Mesothelial cell of epicardium (in vitro differentiated cells): ENCODE results near the gene SRP9. TPM values are rescaled to one million over a fixed set of nuclear protein-coding genes. Genes with fewer than 3 reads are reported as not detected.

Source experiments
- DNase-seq, 2 experiments: peaks; one replicate each; pipeline ENCODE4 v3.0.0; 2021; ENCODE audit warnings: low spot score in 2 of 2; ENCODE audit not compliant: unreplicated experiment in 2 of 2
- H3K27ac Mint-ChIP-seq: 2 replicates; pipeline ENCODE4 v1.8.0; 2021; ENCODE audit warnings: mixed read lengths
- H3K27me3 Mint-ChIP-seq: 2 replicates; pipeline ENCODE4 v1.8.0; 2021; ENCODE audit warnings: low read depth, mixed read lengths
- H3K36me3 Mint-ChIP-seq: 2 replicates; pipeline ENCODE4 v1.8.0; 2021; ENCODE audit warnings: mixed read lengths
- H3K4me1 Mint-ChIP-seq: 2 replicates; pipeline ENCODE4 v1.8.0; 2021; ENCODE audit warnings: mixed read lengths
- H3K4me3 Mint-ChIP-seq: 2 replicates; pipeline ENCODE4 v1.8.0; 2021; ENCODE audit warnings: mild to moderate bottlenecking, moderate library complexity, mixed read lengths
- H3K9me3 Mint-ChIP-seq: 2 replicates; pipeline ENCODE4 v1.8.0; 2021; ENCODE audit warnings: mixed read lengths
- CTCF ChIP-seq: fragments of 200-600 bp; sonication (generic); IDR thresholded peaks from one replicate; pipeline ENCODE4 v1.5.0; 2021; ENCODE audit warnings: antibody characterized with exemption; ENCODE audit not compliant: unreplicated experiment
- total RNA-seq: library from RNA; stranded (reverse); gene quantifications from 3 replicates; pipeline ENCODE4 v1.2.1, GENCODE V29; 2021

SRP9 gene
- total RNA-seq, 1 donor from 2014 or later = 251 TPM

- H3K4me3 Mint-ChIP-seq = no peak overlapping the region
These were observed 10.5 kb upstream of the SRP9 start for GRCh38 chr1:225766967-225767633.

GRCh38 chr1:225767634-225768540, 9.7 kb upstream of the SRP9 start:
- Mint-ChIP-seq H3K27me3 (no peaks in the 10 kb centered on the region), H3K36me3 (no peaks in the 10 kb centered on the region), H3K4me1 (peaks cover 63% of the 10 kb centered on the region), H3K9me3 (no peaks in the 10 kb centered on the region), H3K27ac (peak overlapping the region; percentile 82), H3K4me3 (no peak overlapping the region)
- no peak for TF ChIP-seq CTCF
- peak in 1 of 2 experiments; percentile 37 for DNase-seq

More at GRCh38 chr1:225766967-225767633, 10.5 kb upstream of the SRP9 start:
- Mint-ChIP-seq H3K27me3 (no peaks in the 10 kb centered on the region), H3K4me1 (peaks cover 63% of the 10 kb centered on the region), H3K36me3 (no peaks in the 10 kb centered on the region), H3K9me3 (no peaks in the 10 kb centered on the region), H3K27ac (peak overlapping the region; percentile 69)
- peak in 1 of 2 experiments; percentile 26 for DNase-seq
- no peak for TF ChIP-seq CTCF

GRCh38 chr1:225768662-225769426, 8.8 kb upstream of the SRP9 start:
- Mint-ChIP-seq H3K9me3 (no peaks in the 10 kb centered on the region), H3K36me3 (no peaks in the 10 kb centered on the region), H3K27ac (peak overlapping the region; percentile 82), H3K27me3 (no peaks in the 10 kb centered on the region), H3K4me3 (no peak overlapping the region), H3K4me1 (peaks cover 66% of the 10 kb centered on the region)
- peak in 1 of 2 experiments; percentile 34 for DNase-seq
- TF ChIP-seq CTCF = no peak

- H3K4me1 Mint-ChIP-seq = peaks cover 65% of the 10 kb centered on the region
- H3K27me3 Mint-ChIP-seq = no peaks in the 10 kb centered on the region
- H3K36me3 Mint-ChIP-seq = no peaks in the 10 kb centered on the region
- peak overlapping the region; percentile 48 for H3K27ac Mint-ChIP-seq
- no peak overlapping the region for H3K4me3 Mint-ChIP-seq
- H3K9me3 Mint-ChIP-seq = no peaks in the 10 kb centered on the region
- peak in 1 of 2 experiments; percentile 20 for DNase-seq
- TF ChIP-seq CTCF = no peak
These were observed 7.9 kb upstream of the SRP9 start for GRCh38 chr1:225769687-225770086.

GRCh38 chr1:225770561-225771248, 6.9 kb upstream of the SRP9 start:
- Mint-ChIP-seq H3K4me1 (peaks cover 69% of the 10 kb centered on the region), H3K9me3 (no peaks in the 10 kb centered on the region), H3K27ac (peak overlapping the region; percentile 45), H3K27me3 (no peaks in the 10 kb centered on the region), H3K36me3 (no peaks in the 10 kb centered on the region), H3K4me3 (no peak overlapping the region)
- TF ChIP-seq CTCF = no peak
- peak in 1 of 2 experiments; percentile 17 for DNase-seq
